Ammon's horn (tissue), 1 donor: ENCODE results near the gene PKD1L1.
A peak's percentile ranks its signal among the peaks of the same experiment; 100 is the strongest.
"Not testable (repeated sequence)": the region's sequence is repeated elsewhere in the genome, so short reads cannot be mapped to it uniquely, and the experiment has no call there.

Experiments used
- DNase-seq: peaks from one replicate; pipeline ENCODE4 v3.0.0-alpha.2; 2016; ENCODE audit warnings: low spot score

Gene PKD1L1

GRCh38 chr7:47818796-47819606 is 129.3 kb downstream of the PKD1L1 start:
- peak; percentile 89 for DNase-seq

GRCh38 chr7:47817917-47818316 is 130.3 kb downstream of the PKD1L1 start:
- no peak for DNase-seq

- no peak for DNase-seq
Measured at GRCh38 chr7:47816647-47817046, 131.6 kb downstream of the PKD1L1 start.

GRCh38 chr7:47815867-47816266 is 132.4 kb downstream of the PKD1L1 start:
- DNase-seq, result no peak

- DNase-seq, result no peak
Measured at GRCh38 chr7:47814905-47815613, 133.2 kb downstream of the PKD1L1 start.

- no peak for DNase-seq
Measured at GRCh38 chr7:47813620-47814260, 134.5 kb downstream of the PKD1L1 start.

GRCh38 chr7:47812429-47813136 is 135.7 kb downstream of the PKD1L1 start:
- peak; percentile 57 for DNase-seq

- peak; percentile 44 for DNase-seq
Measured at GRCh38 chr7:47811632-47812380, 136.5 kb downstream of the PKD1L1 start.

- DNase-seq, result no peak
Measured at GRCh38 chr7:47809387-47809786, 138.9 kb downstream of the PKD1L1 start.

- no peak for DNase-seq
Measured at GRCh38 chr7:47808321-47808720, 139.9 kb downstream of the PKD1L1 start.

- no peak for DNase-seq
Measured at GRCh38 chr7:47807756-47808155, 140.5 kb downstream of the PKD1L1 start.

DNA sequence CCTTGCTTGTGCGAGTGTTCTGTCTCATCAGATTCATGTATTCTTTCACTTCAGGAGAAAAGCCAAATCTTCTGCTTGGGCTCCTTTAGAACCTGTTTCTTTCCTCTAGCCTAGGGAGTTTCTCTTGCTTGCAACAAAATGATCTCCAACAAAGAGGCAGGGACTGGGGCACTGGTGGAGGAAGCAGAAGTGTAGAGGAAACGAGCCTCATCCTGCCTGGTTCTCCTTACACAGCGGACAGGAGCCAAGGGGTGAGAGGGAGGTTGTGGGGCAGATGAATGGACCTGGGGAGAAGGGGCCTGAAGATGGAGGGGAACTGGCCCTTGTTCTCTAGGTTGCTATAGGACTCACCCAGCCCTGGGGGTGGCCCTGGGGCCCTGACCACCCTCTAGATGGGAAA is 141.1 kb downstream of the PKD1L1 start:
- no peak for DNase-seq

DNA sequence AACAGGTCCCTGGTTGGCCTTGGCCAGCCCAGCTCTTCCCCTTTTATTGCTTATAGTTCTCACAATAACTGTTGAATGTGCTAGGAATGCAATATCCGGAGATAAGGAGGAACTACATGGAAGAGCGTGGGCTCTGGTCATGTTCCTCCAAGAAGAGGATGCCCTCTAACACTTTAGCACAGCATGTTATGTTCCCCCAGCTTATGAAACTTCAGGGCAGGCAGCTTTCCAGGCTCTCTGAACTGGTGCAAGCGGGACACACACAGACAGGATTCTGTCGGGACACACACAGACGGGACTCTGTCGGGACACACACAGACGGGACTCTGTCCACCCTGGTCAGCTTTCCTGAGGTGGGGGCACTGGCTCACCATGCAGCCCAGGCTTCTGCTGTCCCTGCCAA is 141.6 kb downstream of the PKD1L1 start:
- peak; percentile 43 for DNase-seq

- DNase-seq, result no peak
Measured at GRCh38 chr7:47804767-47805545, 143.3 kb downstream of the PKD1L1 start.

DNA sequence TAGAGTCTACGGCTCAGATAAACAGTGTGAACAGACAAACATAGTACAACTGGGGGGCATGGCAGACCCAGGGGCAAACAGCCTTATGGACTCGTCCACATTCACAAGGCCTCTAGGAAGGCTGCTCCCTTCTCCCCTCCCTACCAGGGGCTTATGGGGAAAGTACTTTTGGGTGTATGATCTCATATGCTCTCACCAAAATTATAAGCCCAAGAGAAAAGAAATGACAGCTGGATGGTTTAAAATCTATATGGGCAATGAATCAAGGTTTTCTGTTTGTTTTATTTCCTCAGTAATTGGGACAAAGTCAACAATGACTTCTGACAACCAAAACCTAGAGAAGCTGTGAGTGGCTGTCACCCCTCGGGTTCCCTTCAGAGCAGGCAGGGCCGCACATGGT is 144.4 kb downstream of the PKD1L1 start:
- DNase-seq, result no peak

DNA sequence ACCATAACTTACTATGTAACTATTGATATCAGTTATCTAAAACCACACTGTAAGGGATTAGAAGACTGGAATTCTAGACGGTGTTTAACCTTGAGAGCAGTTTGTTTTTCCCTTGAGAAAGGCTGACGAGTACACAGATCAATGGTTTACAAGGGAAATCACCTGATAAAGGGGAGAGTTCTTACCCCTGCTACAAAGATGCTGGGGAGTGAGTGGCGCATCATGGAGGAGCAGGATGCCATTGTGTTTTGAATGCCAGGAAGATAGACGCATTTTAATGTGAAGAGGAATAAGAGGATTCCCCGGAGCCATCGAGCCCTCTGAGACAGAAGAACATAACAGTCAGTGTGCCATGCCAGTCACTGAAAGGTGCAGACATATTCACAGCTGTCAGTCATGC is 145.2 kb downstream of the PKD1L1 start:
- no peak for DNase-seq

- no peak for DNase-seq
Measured at GRCh38 chr7:47801423-47801822, 146.8 kb downstream of the PKD1L1 start.

GRCh38 chr7:47799524-47799923 is 148.7 kb downstream of the PKD1L1 start:
- DNase-seq, result no peak

- no peak for DNase-seq
Measured at GRCh38 chr7:47796347-47796746, 151.9 kb downstream of the PKD1L1 start.

DNA sequence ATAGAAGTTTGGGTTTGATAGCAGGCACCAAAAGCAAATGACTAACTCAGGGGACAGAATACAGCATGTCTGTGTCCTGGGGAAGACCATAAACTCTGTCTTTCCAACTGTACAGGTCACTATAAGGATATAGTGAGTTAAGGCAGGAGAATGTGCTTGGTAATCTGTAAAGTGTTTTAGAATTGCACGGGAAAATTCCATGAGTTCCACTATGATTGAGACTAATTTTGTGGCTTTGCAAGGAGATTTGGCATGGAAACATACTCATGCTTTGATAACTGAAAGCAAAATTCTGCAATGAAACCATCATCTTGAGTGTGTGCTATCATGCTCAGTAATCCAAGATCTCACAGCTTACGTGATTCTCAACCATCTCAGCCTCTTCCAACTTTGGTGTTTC is 152.6 kb downstream of the PKD1L1 start:
- DNase-seq, result no peak

DNA sequence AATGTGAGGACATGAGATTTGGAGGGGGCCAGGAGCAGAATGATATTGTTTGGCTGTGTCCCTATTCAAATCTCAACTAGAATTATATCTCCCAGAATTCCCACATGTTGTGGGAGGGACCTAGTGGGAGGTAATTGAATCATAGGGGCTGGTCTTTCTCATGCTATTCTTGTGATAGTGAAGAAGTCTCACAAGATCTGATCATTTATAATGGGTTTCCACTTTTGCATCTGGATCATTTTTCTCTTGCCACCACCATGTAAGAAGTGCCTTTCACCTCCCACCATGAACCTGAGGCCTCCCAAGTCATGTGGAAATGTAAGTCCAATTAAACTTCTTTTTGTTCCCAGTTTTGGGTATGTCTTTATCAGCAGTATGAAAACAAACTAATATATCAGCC is 153.1 kb downstream of the PKD1L1 start:
- not testable (repeated sequence) for DNase-seq
